HG02571 (cell line): ENCODE data around the gene RELL1.

ENCODE experiments used
- ATAC-seq: cut with Tn5 transposase; IDR thresholded peaks from one replicate; pipeline ENCODE4 v1.9.1; 2021; ENCODE audit warnings: mild to moderate bottlenecking, moderate library complexity; ENCODE audit not compliant: unreplicated experiment

The RELL1 gene

GRCh38 chr4:37641886-37642849 lies 44.0 kb downstream of the RELL1 start:
- no peak for ATAC-seq

- no peak for ATAC-seq
These were observed 44.8 kb downstream of the RELL1 start for GRCh38 chr4:37641352-37641751.

- no peak for ATAC-seq
These were observed 46.5 kb downstream of the RELL1 start for GRCh38 chr4:37639551-37640285.

GRCh38 chr4:37635155-37635554 lies 51.0 kb downstream of the RELL1 start:
- no peak for ATAC-seq

GRCh38 chr4:37634180-37634579 lies 52.0 kb downstream of the RELL1 start:
- no peak for ATAC-seq

GRCh38 chr4:37632836-37633235 lies 53.3 kb downstream of the RELL1 start:
- ATAC-seq = no peak

GRCh38 chr4:37631551-37631950 lies 54.6 kb downstream of the RELL1 start:
- no peak for ATAC-seq

GRCh38 chr4:37629713-37630112 lies 56.5 kb downstream of the RELL1 start:
- no peak for ATAC-seq

GRCh38 chr4:37628977-37629609 lies 57.1 kb downstream of the RELL1 start:
- no peak for ATAC-seq

- ATAC-seq = no peak
These were observed 58.9 kb downstream of the RELL1 start for GRCh38 chr4:37627263-37627662.

GRCh38 chr4:37625499-37625898 lies 60.7 kb downstream of the RELL1 start:
- ATAC-seq = no peak

- no peak for ATAC-seq
These were observed 62.2 kb downstream of the RELL1 start for GRCh38 chr4:37623940-37624339.

- no peak for ATAC-seq
These were observed 63.1 kb downstream of the RELL1 start for GRCh38 chr4:37623125-37623524.

GRCh38 chr4:37620176-37620575 lies 66.0 kb downstream of the RELL1 start:
- no peak for ATAC-seq

- no peak for ATAC-seq
These were observed 70.5 kb downstream of the RELL1 start for GRCh38 chr4:37615720-37616063.

GRCh38 chr4:37615059-37615719 lies 71.0 kb downstream of the RELL1 start:
- ATAC-seq = no peak

GRCh38 chr4:37612811-37613210 lies 73.4 kb downstream of the RELL1 start:
- no peak for ATAC-seq

- ATAC-seq = no peak
These were observed 76.5 kb downstream of the RELL1 start for GRCh38 chr4:37609626-37610025.

GRCh38 chr4:37607018-37607417 lies 79.2 kb downstream of the RELL1 start:
- no peak for ATAC-seq

GRCh38 chr4:37605843-37606565 lies 80.2 kb downstream of the RELL1 start:
- ATAC-seq = no peak
